Measurements from ENCODE around the gene ASZ1.
"Not testable (repeated sequence)": the region's sequence is repeated elsewhere in the genome, so short reads cannot be mapped to it uniquely, and the experiment has no call there.

The ASZ1 gene, protein sequence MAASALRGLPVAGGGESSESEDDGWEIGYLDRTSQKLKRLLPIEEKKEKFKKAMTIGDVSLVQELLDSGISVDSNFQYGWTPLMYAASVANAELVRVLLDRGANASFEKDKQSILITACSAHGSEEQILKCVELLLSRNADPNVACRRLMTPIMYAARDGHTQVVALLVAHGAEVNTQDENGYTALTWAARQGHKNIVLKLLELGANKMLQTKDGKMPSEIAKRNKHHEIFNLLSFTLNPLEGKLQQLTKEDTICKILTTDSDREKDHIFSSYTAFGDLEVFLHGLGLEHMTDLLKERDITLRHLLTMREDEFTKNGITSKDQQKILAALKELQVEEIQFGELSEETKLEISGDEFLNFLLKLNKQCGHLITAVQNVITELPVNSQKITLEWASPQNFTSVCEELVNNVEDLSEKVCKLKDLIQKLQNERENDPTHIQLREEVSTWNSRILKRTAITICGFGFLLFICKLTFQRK

DNA sequence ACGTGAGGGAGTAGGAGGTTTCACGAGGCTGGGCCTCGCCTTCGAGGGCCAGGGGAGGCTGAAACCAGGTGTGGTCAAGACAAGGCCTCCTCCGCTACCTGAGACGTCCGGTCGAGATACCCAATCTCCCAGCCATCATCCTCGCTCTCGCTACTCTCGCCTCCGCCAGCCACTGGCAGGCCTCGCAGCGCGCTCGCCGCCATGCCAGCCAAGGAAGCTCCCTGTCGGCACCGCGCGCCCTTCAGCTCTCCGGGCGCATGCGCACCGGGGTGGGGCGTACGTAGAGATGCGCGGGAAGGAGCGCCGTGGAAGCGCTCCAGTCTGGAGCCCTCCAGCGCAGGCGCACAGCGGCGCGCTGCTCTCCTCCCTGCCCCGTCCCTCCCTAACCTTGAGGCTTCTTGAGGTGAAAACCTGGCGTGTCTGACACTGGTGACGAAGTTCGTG, at the start of gene ASZ1:
TSS of gene ASZ1 (minus strand) at position 236 of the 444 bp plus-strand sequence. CDS start at position 203, 33 bp downstream.
- DNase-seq: no peak

DNA sequence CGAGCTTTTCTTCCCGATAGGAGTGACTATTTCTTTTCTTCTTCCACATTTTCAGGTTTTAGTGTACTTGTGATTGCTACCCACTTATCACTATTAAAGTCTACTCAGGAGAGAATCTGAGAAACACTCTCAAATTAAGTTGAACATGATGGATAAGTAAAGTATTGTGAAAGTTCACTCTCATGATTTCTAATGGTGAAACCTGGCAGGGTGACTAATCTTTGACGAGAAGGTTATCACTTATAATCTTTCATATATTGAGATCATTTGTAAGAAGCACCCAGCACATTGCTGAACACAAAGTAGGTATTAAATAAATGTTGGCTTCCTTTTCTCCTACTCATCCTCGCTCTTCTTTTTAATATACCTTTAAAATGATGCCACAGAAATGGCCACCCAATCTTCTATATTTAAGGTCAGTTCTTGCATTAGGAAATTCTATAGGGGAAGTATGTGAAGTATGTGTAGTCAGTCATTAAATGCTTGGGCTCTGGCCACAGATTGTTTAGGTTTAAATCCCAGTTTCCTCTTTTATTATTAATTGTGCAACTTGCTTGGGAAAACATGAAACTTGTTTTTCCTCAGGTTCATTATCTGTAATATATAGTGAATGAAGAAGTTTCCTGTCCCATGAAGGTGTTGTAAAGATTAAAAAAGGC, 49.4 kb upstream of the ASZ1 start:
- no peak for DNase-seq

DNA sequence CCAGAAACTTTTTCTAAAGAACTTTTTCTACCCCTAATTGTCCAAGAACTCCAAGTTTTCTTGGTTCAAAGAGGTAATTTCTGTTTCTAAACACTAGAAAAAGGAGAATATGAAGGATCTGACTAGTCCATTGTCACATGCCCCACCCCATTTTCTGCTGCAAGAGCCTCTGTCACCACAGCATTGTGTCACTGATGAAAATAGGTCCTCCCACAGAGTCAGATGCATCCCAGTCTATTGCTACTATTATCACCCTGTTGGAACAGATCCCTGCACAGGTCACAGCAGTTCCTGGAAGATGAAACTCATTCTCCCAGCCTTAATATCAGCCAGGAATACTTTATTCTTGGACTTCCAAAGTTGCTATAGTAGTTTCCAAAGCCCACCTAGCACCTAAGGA, 45.0 kb upstream of the ASZ1 start:
- DNase-seq: no peak

DNA sequence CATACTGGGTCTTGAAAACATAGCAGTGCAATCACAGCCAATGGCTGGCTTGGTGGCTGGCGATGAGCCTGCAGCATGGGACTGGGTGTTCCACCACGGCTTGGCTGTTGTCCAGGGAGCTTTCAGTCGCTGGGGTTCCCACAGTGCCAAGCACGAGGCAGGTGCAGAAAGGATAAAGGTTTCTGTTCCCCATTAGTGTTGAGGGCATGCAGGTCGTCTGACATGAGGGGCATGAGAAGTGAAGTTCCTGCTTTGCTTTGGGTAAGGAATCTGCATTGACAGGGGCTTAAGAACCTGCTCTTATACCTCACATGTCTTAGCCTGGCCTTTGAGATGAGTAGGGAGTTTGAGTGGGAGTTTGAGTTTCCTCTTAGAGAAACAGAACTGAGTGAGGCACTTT, 43.5 kb upstream of the ASZ1 start:
- DNase-seq: no peak

DNA sequence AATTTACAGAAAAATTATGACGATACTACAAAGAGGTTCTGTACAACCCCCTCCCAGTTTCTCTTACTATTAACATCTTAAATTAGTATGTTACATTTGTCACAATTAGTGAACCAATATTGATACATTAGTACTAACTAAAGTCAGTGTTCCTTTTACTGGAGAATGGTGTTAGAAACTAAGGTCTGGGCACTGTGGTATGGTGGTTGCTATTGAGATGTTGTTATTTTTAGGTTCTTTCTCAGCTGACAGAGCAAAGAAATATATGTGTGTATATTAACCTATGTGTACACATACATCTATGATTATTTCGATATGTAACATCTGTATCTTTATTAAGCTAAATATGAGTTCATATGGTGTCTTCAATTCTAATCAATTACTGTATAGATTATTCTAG, 40.9 kb upstream of the ASZ1 start:
- DNase-seq: no peak

DNA sequence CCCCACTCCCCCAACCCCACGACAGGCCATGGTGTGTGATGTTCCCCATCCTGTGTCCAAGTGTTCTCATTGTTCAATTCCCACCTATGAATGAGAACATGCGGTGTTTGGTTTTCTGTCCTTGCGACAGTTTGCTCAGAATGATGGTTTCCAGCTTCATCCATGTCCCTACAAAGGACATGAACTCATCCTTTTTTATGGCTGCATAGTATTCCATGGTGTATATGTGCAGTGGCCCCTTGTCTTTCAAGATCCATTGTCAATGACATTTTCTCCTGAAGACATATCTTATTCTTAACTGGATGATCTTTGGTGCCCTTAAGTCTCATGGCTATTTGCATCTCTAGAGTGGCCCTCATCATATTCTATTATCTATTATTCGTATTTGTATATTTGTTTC, 33.5 kb upstream of the ASZ1 start:
- not testable (repeated sequence) for DNase-seq

DNA sequence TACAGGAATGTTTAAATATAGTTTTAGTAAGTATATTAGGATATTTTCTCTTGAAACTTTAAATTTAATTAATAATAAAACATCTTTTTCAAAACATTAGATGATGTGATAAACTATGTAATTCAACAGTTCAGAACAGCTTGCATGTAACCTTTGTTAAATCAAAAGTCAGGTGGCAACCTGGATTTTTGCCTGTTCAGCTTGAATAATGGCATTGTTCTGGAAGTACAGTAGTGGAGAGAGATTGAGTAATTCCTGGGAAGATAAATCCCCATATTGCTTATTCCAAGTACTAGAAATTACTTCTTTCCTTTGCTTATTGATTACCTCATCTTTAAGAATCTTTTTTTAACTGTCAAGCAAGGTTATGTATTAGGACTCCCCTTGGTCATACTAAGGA, 32.4 kb upstream of the ASZ1 start:
- no peak for DNase-seq

DNA sequence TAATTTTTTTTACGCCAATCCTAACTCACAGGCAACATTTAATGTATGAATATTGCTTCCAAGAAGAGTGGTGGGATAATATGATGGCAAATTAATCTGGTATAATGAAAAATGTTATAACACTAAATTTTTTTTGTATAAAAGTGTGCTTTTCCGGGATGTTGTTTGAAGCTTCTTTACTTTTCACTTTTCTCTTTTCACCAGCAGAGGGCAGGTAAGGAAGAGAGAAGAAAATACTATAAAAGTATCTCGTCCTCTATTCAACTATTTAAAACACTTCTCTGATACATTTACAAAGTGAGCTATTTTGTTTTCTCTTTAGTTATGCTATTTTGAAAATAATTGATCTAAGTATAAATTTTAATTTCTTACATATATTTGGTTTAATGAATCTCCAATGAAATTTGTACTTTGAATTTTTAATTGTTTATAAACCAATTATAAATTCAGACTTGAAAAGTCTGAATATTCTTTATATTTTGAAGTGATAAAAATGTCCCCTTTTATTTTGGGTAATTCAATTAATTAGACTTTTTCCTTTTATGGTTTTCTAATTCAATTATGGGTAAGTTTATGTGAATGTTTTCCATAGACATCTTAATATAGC, 31.8 kb upstream of the ASZ1 start:
- DNase-seq: no peak

DNA sequence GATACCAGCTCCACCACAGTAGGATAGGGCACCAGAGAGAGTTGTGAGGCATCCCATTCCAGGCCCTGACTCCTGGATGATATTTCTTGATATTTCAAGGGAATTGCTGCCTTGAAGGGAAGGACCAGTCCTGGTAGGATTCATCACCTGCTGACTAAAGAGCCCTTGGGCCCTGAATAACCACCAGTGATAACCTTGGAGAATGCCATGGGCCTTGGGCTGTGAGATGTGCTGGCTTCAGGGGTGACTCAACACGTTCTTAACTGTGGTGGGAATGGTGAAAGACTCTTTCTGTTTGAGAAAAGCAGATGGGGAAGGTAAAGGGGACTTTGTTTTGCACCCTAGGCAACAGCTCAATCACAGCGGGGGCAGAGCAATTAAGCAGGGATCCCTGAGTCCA, 21.4 kb upstream of the ASZ1 start:
- DNase-seq: no peak

DNA sequence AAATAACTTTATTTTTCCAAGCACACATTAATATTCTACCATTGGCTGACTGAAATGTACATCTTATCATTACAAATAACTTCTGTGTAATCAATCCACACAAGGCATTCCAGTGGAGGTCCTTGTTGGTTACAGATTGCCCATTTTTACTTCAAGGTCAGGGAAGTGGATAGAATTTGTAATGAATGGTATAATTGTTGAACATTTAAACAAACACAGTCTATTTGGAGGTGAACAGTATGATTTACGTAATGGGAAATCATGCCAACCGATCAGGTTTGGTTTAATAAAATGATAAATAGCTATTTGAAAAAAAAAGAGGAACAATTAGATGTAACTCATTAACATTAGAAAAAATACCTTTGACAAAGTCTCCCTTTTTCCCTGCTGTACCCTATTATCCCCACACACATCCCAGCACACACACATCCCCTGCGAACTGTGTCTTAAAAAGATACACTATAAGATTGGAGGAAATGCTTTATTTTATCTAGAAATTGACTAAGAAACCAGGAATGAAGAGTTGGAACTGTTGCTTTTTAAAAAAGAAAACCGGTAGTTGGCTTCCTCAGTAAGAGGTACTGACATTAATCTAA, 19.0 kb upstream of the ASZ1 start:
- no peak for DNase-seq

DNA sequence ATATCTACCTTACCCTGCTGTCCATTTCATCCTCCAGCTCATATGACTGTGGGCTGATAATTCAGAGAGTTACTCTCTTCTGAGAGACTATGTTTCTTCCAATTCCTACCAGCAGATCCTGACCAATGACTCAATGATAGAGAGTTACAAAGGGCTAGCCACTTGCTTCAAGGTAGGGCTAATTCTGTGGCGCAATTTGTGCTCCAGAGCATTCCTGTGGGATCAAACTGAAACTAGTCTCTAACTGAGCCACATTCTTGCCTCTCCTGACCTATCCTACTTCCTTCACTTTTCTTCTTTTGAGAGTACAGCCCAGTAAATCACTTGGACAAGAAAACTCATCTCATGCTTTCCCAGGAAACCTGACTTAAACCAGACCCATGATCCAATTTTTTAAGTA, 17.9 kb upstream of the ASZ1 start:
- no peak for DNase-seq

DNA sequence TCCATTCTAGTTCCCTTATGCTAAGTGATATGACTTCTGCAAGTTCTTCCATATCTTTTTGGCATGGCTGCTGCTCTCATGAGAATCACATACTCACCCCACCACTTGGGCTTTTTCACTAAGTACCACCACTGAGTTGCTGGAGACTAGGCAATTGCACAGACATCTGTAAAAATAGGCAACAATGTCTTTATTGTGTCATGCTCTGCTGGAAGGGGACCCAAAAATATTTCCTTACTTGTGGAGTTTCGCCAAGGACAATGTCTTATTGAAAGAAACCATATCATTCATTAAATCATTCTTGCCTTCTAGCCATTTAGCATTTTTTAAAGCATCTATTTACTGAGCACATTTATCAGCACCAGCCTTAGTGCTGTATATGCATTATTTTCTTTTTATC, 17.4 kb upstream of the ASZ1 start:
- no peak for DNase-seq

DNA sequence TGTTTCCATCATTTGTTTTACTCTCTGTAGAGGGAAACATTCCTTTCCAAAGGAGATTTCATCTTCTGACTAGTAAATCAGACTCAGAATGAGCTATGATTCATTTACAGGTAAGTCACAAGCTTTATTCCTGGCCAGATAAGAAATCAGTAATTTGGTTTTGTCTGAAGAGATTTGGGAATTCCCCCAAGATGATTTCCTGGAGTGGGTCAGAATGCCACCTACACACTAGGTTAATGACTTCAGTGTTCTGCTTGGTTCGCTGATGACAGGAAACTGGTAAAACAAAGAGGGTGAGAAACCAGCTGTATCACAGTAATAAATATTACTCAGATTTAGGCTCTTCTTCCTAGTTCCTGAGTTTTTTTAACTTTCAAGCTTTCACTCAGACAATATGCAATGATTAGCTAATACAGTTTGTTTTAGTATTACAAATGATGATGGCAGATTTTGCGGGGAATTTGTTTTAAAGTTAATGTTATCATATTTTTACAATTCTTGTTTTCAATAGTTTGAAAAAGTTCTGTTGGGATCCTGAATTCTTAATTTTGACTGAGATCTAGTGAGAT, 8.3 kb upstream of the ASZ1 start:
- no peak for DNase-seq

DNA sequence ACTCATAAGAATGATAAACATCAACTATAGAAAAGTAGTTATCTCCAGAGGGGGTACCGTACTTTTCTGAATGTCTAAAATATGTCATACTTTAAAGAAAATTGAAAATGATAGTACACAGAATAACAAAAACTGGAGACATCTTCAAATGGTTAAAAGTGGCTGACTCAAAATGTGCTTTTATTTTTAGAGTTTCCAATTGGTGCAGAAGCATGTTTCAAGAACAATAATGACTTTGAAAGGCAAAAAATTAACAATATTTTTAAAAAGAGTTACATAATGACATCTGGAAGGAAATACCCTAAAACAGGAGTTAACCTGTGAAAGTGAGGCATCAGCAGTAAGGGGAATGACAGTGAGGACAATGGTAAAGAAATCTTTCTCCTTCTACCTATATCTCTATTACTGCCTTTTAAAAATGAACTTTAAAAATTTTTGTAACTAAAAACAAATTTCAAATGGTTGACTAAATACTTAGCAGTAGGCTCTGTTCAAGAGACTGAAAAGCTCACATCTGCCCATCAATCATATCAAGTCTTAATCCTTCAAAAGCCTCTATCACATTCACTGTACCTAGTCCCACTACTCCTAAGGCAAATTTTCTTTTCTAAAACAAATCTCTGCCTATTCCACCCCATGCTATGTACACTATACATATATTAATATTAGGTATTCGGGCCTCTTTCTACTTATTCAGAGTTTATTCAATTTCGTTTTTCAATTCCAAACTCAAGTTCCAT, 3.0 kb downstream of the ASZ1 start:
- DNase-seq: no peak

DNA sequence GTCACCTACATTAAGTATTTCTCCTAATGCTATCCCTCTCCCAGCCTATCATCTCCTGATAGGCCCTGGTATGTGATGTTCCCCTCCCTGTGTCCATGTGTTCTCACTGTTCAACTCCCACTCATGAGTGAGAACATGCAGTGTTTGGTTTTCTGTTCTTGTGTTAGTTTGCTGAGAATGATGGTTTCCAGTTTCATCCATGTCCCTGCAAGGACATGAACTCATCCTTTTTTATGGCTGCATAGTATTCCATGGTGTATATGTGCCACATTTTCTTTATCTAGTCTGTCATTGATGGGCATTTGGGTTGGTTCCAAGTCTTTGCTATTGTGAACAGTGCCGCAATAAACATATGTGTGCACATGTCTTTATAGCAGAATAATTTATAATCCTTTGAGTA, 12.7 kb downstream of the ASZ1 start:
- DNase-seq: not testable (repeated sequence)

DNA sequence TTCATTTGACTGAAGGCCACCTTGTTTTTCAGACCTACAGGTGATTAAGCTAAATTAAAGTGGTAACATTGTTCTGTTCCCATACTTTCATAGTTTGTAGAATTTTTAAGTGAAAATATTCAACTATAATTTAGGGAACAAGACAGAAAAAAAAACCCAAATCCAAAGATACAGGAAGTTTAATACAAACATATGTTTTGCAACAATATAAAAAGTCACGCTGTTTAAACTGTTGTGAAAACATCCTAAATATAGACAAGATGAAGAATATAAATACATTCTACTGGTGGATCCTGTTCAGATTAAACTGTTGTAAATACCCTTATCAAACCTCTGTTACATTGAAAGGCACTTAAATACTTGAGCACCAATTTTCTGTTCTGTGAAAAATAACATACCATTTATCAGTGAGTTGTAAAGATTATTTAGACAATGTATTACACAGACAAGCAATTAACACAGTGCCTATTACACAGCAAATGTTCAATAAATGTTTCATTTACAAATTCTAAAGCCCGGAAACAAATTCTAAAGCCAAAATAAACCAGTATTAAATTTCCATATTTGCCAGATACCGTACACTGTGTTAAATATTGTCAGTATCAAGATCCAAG, 14.2 kb downstream of the ASZ1 start:
- DNase-seq: no peak

DNA sequence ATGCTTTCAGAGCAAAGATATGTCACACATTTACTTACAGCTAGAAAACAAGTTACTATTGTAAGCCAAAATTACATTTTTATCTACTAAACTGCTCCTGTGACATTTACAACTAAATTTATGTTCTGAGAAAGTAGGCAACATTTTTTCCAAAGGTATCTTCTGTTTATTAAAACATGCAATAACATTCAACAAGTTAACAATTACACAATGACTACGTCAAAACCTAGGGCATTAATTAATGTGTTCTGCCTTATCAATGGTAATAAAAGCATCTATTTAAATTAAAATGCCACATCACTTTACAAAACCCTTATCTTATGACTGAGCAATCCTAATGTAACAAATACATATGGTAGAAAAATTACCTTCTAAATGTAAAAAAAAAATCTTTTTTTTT, 14.9 kb downstream of the ASZ1 start:
- DNase-seq: no peak

DNA sequence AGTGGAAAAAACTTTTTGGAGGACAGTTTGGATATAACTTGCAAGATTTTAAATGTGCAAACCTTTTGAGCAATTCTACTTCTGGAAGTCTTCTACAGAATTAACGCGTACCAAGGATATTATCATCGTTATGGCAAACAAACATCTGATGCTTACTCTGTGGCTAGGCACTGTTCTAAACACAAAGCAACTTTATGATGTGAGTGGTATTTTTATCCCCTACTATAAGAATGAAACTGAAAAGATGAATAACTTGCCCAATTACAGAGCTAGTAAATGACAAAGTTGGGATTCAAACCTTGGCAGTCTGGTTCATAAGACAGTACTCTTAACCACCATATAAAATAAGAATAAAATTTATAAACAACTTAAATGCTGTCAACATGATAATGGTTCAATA, 15.8 kb downstream of the ASZ1 start:
- DNase-seq: no peak

DNA sequence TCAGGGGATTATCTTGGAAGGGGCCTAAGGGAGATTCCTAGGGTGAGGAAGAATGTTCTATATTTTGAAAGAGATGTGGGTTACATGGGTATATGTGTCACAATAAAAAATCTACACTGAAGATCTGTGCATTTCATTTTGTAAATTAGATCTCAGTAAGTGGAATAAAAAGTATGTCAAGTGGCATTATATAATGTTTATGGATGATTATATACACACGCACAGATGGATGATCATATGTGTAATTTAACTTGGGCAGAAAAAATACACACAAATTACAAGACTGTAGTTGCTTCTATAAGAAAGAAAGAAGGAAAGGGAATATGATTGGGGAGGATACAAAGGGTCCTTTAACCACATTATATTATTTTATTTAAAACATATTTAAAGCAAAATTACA, 18.5 kb downstream of the ASZ1 start:
- no peak for DNase-seq

DNA sequence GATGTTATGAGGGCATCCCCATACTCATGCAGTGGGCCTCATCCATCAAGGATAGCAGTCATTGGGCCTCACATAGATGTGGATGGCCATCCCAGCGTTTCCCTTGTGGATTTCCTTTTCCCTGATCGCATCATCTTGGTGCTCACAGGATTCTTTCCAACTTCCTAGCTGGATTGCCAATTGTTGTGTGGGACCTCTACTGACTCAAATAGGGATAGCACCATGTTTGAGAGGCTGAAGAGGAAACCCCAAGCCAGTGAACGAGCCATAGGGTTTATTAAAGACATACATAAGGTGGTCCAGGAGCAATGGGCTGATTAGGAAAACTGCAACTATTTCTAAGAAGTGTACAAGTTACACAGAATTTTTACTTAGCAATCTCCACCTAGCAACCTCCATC, 21.8 kb downstream of the ASZ1 start:
- no peak for DNase-seq

DNA sequence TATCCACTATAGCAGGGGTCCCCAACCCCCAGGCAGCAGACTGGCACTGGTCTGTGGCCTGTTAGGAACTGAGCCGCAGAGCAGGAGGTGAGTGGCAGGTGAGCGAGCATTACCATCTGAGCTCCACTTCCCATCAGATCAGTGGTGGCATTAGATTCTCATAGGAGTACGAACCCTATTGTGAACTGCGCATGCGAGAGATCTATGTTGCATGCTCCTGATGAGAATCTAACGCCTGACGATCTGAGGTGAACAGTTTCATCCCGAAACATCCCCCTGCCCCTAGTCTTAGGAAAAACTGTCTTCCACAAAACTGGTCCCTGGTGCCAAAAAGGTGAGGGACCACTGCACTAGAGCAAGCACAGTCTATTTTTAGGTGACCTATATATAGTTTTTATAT, 23.6 kb downstream of the ASZ1 start:
- DNase-seq: no peak

DNA sequence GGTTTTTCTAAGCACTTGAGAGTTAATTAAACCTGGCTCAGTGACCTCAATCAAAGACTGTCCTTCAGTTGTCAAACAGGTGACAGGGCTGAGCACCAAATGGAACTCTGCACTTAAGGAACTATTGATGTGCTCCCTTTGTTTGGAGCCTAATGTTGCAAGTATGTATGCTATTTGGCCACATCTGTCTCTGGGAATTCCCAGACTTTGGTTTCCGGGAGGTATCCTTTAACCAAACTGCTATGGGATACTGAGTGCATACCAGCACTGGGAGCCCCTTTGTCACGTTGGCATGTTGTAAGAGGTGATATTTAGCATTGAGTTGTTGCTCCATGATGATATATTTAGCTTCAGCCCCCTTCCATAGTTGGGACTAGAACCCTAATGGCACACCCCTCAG, 25.2 kb downstream of the ASZ1 start:
- no peak for DNase-seq
